ENCODE data around the gene OR51B4. TPM values are rescaled to one million over a fixed set of nuclear protein-coding genes. Genes with fewer than 3 reads are reported as not detected.

Gene OR51B4
- total and polyA plus RNA-seq, 9 of the 15 experiments (the other 6 are each of a cell fraction or from before 2014, with no cell fraction given), result 17.1 to 64.6 (median 39.9) TPM

- TF ChIP-seq CBX5 (IDR thresholded peaks at IDR 0.05; ENCODE audit: borderline replicate concordance, low read depth), result 0 out of 2 replicates have a peak, but pooled peaks have one; percentile 6
- TF ChIP-seq MYNN (IDR thresholded peaks at IDR 0.05), result no peak
- TF ChIP-seq MYNN (CRISPR knock-in tag; IDR thresholded peaks at IDR 0.05), result no peak
- TF ChIP-seq NCOA6 (IDR thresholded peaks at IDR 0.05), result no peak
- TF ChIP-seq ZNF217 (CRISPR knock-in tag; IDR thresholded peaks at IDR 0.05), result no peak
- TF ChIP-seq, protein P1, sequence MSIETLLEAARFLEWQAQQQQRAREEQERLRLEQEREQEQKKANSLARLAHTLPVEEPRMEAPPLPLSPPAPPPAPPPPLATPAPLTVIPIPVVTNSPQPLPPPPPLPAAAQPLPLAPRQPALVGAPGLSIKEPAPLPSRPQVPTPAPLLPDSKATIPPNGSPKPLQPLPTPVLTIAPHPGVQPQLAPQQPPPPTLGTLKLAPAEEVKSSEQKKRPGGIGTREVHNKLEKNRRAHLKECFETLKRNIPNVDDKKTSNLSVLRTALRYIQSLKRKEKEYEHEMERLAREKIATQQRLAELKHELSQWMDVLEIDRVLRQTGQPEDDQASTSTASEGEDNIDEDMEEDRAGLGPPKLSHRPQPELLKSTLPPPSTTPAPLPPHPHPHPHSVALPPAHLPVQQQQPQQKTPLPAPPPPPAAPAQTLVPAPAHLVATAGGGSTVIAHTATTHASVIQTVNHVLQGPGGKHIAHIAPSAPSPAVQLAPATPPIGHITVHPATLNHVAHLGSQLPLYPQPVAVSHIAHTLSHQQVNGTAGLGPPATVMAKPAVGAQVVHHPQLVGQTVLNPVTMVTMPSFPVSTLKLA (conservative IDR thresholded peaks at IDR 0.05), result 0 out of 4 replicates have a peak, but pooled peaks of 1 of the 2 experiments have one; percentile 30
- TF ChIP-seq, protein P2, sequence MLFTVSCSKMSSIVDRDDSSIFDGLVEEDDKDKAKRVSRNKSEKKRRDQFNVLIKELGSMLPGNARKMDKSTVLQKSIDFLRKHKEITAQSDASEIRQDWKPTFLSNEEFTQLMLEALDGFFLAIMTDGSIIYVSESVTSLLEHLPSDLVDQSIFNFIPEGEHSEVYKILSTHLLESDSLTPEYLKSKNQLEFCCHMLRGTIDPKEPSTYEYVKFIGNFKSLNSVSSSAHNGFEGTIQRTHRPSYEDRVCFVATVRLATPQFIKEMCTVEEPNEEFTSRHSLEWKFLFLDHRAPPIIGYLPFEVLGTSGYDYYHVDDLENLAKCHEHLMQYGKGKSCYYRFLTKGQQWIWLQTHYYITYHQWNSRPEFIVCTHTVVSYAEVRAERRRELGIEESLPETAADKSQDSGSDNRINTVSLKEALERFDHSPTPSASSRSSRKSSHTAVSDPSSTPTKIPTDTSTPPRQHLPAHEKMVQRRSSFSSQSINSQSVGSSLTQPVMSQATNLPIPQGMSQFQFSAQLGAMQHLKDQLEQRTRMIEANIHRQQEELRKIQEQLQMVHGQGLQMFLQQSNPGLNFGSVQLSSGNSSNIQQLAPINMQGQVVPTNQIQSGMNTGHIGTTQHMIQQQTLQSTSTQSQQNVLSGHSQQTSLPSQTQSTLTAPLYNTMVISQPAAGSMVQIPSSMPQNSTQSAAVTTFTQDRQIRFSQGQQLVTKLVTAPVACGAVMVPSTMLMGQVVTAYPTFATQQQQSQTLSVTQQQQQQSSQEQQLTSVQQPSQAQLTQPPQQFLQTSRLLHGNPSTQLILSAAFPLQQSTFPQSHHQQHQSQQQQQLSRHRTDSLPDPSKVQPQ (CRISPR knock-in tag; IDR thresholded peaks at IDR 0.05; ENCODE audit: borderline replicate concordance), result no peak
- TF ChIP-seq PRPF4 (IDR thresholded peaks at IDR 0.05; ENCODE audit: insufficient read depth, low read depth, low read length, poor library complexity, severe bottlenecking), result no peak
- TF ChIP-seq ATF3 (IDR thresholded peaks at IDR 0.05), result peak; percentile 39; the same call in 1 of the 2 replicates
- no peak for TF ChIP-seq ATF3 (CRISPR knock-in tag; conservative IDR thresholded peaks at IDR 0.05)
- TF ChIP-seq, protein P3, sequence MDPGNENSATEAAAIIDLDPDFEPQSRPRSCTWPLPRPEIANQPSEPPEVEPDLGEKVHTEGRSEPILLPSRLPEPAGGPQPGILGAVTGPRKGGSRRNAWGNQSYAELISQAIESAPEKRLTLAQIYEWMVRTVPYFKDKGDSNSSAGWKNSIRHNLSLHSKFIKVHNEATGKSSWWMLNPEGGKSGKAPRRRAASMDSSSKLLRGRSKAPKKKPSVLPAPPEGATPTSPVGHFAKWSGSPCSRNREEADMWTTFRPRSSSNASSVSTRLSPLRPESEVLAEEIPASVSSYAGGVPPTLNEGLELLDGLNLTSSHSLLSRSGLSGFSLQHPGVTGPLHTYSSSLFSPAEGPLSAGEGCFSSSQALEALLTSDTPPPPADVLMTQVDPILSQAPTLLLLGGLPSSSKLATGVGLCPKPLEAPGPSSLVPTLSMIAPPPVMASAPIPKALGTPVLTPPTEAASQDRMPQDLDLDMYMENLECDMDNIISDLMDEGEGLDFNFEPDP (CRISPR knock-in tag; IDR thresholded peaks at IDR 0.05), result no peak
- peak; percentile 22; the same call in 1 of the 2 replicates for TF ChIP-seq BACH1 (tag; IDR thresholded peaks at IDR 0.05)
- TF ChIP-seq TAF1 (IDR thresholded peaks at IDR 0.05; ENCODE audit: control insufficient read depth, extremely low read depth, insufficient read depth, low read length, severe bottlenecking), result no peak
- TF ChIP-seq NFRKB (IDR thresholded peaks at IDR 0.05; ENCODE audit: low read depth), result no peak
- no peak for TF ChIP-seq TCFL5 (CRISPR knock-in tag; conservative IDR thresholded peaks at IDR 0.05)
- no peak for TF ChIP-seq HCFC1 (IDR thresholded peaks at IDR 0.05; ENCODE audit: low read depth, low read length)
- TF ChIP-seq KHSRP (IDR thresholded peaks at IDR 0.05), result no peak
- TF ChIP-seq, protein P4, sequence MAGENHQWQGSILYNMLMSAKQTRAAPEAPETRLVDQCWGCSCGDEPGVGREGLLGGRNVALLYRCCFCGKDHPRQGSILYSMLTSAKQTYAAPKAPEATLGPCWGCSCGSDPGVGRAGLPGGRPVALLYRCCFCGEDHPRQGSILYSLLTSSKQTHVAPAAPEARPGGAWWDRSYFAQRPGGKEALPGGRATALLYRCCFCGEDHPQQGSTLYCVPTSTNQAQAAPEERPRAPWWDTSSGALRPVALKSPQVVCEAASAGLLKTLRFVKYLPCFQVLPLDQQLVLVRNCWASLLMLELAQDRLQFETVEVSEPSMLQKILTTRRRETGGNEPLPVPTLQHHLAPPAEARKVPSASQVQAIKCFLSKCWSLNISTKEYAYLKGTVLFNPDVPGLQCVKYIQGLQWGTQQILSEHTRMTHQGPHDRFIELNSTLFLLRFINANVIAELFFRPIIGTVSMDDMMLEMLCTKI (IDR thresholded peaks at IDR 0.05; ENCODE audit: partially characterized antibody), result no peak
- TF ChIP-seq ZC3H4 (CRISPR knock-in tag; IDR thresholded peaks at IDR 0.05; ENCODE audit: borderline replicate concordance), result no peak
- peak; percentile 15 for TF ChIP-seq TAF9B (IDR thresholded peaks at IDR 0.05; ENCODE audit: partially characterized antibody)
These were observed 43.0 kb downstream of the OR51B4 start (continued) for GRCh38 chr11:5258543-5259262.
